Ishikawa (cell line): Measurements from ENCODE around the gene KLHL11.

Experiments
- EP300 ChIP-seq: IDR thresholded peaks from 2 replicates; pipeline ENCODE4 v1.6.1; 2012; ENCODE audit warnings: borderline replicate concordance
- RAD21 ChIP-seq: IDR thresholded peaks from 2 replicates; pipeline ENCODE4 v1.6.1; 2012; ENCODE audit warnings: low read depth
- TAF1 ChIP-seq: IDR thresholded peaks from 2 replicates; pipeline ENCODE4 v1.6.1; 2012; ENCODE audit warnings: low read depth, mild to moderate bottlenecking
- TF ChIP-seq, protein P1 (sequence below): IDR thresholded peaks from 2 replicates; pipeline ENCODE4 v1.6.1; 2012

DNA sequence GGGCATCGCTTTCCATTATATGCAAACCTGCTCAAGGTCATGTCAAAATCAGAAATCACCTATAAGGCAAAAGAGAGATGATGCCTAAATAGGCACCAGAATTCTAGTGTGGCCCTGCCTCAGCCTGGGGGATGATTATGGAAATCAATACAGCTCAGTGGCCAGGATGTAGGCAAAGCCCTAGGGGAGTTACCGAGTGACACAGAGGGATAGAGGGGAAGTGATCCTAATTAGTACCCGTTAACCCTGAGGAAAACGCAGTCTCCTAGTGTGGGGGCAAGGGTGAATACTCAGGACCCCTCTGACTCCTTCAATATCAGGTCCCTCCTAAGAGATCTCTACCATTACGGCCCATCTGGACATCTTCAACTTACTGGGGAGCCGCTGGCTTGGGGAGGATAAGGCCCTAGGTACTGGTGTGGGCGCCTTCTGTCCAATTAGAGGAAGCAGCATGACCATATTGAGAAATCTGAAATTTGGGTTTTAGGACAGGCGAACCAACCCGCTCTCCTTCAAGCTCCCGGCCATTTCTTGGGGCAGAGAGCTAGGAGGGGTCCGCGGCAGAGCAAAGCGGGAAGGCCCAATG lies 29.9 kb downstream of the KLHL11 start:
- no peak for TF ChIP-seq TAF1
- TF ChIP-seq RAD21, result no peak
- TF ChIP-seq EP300, result no peak
- TF ChIP-seq, protein P1, sequence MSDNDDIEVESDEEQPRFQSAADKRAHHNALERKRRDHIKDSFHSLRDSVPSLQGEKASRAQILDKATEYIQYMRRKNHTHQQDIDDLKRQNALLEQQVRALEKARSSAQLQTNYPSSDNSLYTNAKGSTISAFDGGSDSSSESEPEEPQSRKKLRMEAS, result no peak
